Spinal cord (tissue), 10 donors: ENCODE data around the gene SPHK2. TPM values are rescaled to one million over a fixed set of nuclear protein-coding genes. Genes with fewer than 3 reads are reported as not detected.
"Not testable (repeated sequence)": the region's sequence is repeated elsewhere in the genome, so short reads cannot be mapped to it uniquely, and the experiment has no call there.

Source experiments
- DNase-seq, 6 donors: peaks; one replicate each; pipeline versions ENCODE4 v3.0.0 to v3.0.0-alpha.2; 2013 to 2015; ENCODE audit warnings: low spot score in 6 of 6, low read depth in 4 of 6
- H3K27ac ChIP-seq: one replicate; pipeline ENCODE4 v1.5.1; 2013; ENCODE audit warnings: low read depth, low read length, control low read depth
- H3K27me3 ChIP-seq: one replicate; pipeline ENCODE4 v1.6.1; 2013; ENCODE audit warnings: low read length; ENCODE audit not compliant: control insufficient read depth, insufficient read depth
- H3K36me3 ChIP-seq: one replicate; pipeline ENCODE4 v1.6.1; 2013; ENCODE audit warnings: low read length; ENCODE audit not compliant: control insufficient read depth, insufficient read depth
- H3K4me1 ChIP-seq: one replicate; pipeline ENCODE4 v1.6.1; 2013; ENCODE audit warnings: low read length; ENCODE audit not compliant: control insufficient read depth, insufficient read depth
- H3K4me3 ChIP-seq: one replicate; pipeline ENCODE4 v1.5.1; 2013; ENCODE audit warnings: low read depth, low read length, control low read depth
- H3K9me3 ChIP-seq: one replicate; pipeline ENCODE4 v1.6.1; 2013; ENCODE audit warnings: low read length; ENCODE audit not compliant: control insufficient read depth, insufficient read depth
- WGBS: methylation state at CpG from one replicate; pipeline ENCODE4 v1.1.5; 2013; ENCODE audit warnings: missing lambda C conversion rate; ENCODE audit not compliant: insufficient coverage; 5-methylcytosine and 5-hydroxymethylcytosine counted together
- polyA plus RNA-seq, 2 donors: library from polyadenylated mRNA; unstranded; fragments of 120-200 nt; gene quantifications; one replicate each; pipeline ENCODE4 v1.2.1, GENCODE V29; 2013; ENCODE audit not compliant: insufficient read length in 2 of 2
- total RNA-seq, 2 donors: library from RNA; depleted of rRNA in 1 of 2; stranded (reverse); fragments of 120-200 nt in 1 of 2; fragments of >200 nt in 1 of 2; gene quantifications; one replicate each; pipeline versions ENCODE4 v1.2.3 to v1.2.4, GENCODE V29; 2013 to 2014
- donor health status: healthy.

The SPHK2 gene
- total and polyA plus RNA-seq, 4 donors, result 10.2 to 39.3 (median 24.1) TPM

- peak in 2 of 6 donors; percentile 11 to 61 for DNase-seq
- Histone ChIP-seq H3K4me1 (peaks cover 14% of the 10 kb centered on the region), H3K4me3 (no peak overlapping the region), H3K27ac (peak overlapping the region; percentile 69), H3K9me3 (no peaks in the 10 kb centered on the region), H3K36me3 (no peaks in the 10 kb centered on the region), H3K27me3 (no peaks in the 10 kb centered on the region)
- 45% methylated on average over 12 of the region's 16 CpGs for WGBS
Measured at GRCh38 chr19:48656840-48657474, 37.7 kb downstream of the SPHK2 start.

- DNase-seq, H3K27me3 ChIP-seq, H3K9me3 ChIP-seq, H3K36me3 ChIP-seq, H3K4me3 ChIP-seq: not testable (repeated sequence)
- Histone ChIP-seq H3K4me1 (peaks cover 14% of the 10 kb centered on the region), H3K27ac (peak overlapping the region; percentile 69)
- no CpG with 5 or more reads among the region's 5 CpGs for WGBS
Measured at GRCh38 chr19:48657828-48658227, 38.5 kb downstream of the SPHK2 start.

GRCh38 chr19:48658483-48658882 lies 39.2 kb downstream of the SPHK2 start:
- Histone ChIP-seq H3K36me3 (no peaks in the 10 kb centered on the region), H3K4me3 (no peak overlapping the region), H3K4me1 (peaks cover 14% of the 10 kb centered on the region), H3K9me3 (no peaks in the 10 kb centered on the region), H3K27ac (no peak overlapping the region), H3K27me3 (no peaks in the 10 kb centered on the region)
- DNase-seq, result no peak
- 100% methylated on average over 2 of the region's 6 CpGs for WGBS

GRCh38 chr19:48659768-48660167 lies 40.5 kb downstream of the SPHK2 start:
- H3K4me3 ChIP-seq, result no peak overlapping the region
- H3K27ac ChIP-seq, result no peak overlapping the region
- no peak for DNase-seq
- no peaks in the 10 kb centered on the region for H3K36me3 ChIP-seq
- H3K27me3 ChIP-seq, result no peaks in the 10 kb centered on the region
- H3K4me1 ChIP-seq, result peaks cover 8% of the 10 kb centered on the region
- H3K9me3 ChIP-seq, result no peaks in the 10 kb centered on the region
- WGBS, result 82% methylated on average over 5 of the region's 5 CpGs

DNA sequence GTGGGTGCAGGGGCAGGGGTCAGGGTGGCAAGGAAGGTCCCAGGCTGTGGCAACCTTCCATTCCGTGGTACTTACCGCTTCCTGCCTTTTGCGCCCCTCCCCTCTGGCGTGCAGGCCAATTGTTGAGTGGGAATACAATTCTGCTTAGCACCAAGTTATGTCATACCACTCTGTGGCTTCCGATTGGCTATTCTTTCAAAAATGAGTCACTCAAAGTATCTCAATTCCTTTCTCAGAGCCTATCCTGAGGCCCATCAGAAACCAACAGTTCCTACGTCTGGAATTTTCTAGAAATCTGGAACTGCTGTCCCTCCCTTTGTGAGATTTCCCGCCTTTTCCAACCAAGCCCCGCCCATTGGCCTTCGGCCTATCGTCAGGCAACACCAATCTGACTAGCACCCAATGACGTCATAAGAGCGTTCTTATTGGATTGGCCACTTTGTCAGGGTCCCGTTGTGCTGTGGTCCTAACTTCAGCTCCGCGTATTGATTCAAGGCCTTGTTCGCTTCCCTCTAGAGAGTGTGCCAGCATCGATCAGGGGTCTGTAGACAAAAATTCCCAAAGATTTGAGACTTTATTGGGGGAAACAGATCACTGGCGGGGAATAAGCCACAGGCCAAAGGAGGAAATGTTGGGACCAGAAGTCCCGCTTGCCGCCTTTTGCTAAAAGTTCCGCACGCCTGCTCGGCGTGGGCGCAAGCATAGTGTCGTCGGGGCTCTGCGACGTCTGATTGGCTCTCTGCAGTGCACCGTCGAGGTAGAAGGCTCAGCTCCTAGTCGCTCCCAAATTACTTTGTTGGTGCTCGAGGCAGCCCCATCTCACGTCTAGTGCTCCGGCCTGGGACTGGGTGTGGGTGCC lies 41.8 kb downstream of the SPHK2 start:
- 88% methylated on average over 33 of the region's 35 CpGs for WGBS
- H3K4me3 ChIP-seq, result no peak overlapping the region
- no peaks in the 10 kb centered on the region for H3K36me3 ChIP-seq
- DNase-seq, result peak in 3 of 6 donors; percentile 17 to 87 (median 70)
- H3K27ac ChIP-seq, result no peak overlapping the region
- no peaks in the 10 kb centered on the region for H3K9me3 ChIP-seq
- peaks cover 6% of the 10 kb centered on the region for H3K4me1 ChIP-seq
- no peaks in the 10 kb centered on the region for H3K27me3 ChIP-seq

- Histone ChIP-seq H3K36me3 (no peaks in the 10 kb centered on the region), H3K4me1 (peaks cover 6% of the 10 kb centered on the region), H3K9me3 (no peaks in the 10 kb centered on the region), H3K27me3 (no peaks in the 10 kb centered on the region), H3K4me3 (no peak overlapping the region), H3K27ac (no peak overlapping the region)
- WGBS, result 88% methylated on average over 49 of the region's 50 CpGs
- no peak for DNase-seq
Measured at GRCh38 chr19:48661711-48662090, 42.4 kb downstream of the SPHK2 start.

GRCh38 chr19:48663667-48664066 lies 44.4 kb downstream of the SPHK2 start:
- Histone ChIP-seq H3K27me3 (no peaks in the 10 kb centered on the region), H3K9me3 (no peaks in the 10 kb centered on the region), H3K27ac (no peak overlapping the region), H3K36me3 (no peaks in the 10 kb centered on the region), H3K4me3 (no peak overlapping the region), H3K4me1 (peaks cover 6% of the 10 kb centered on the region)
- no peak for DNase-seq
- WGBS, result 96% methylated on average over 4 of the region's 4 CpGs

- no peaks in the 10 kb centered on the region for H3K9me3 ChIP-seq
- H3K27ac ChIP-seq, result no peak overlapping the region
- H3K36me3 ChIP-seq, result no peaks in the 10 kb centered on the region
- H3K27me3 ChIP-seq, result no peaks in the 10 kb centered on the region
- no peak overlapping the region for H3K4me3 ChIP-seq
- WGBS, result 76% methylated on average over 13 of the region's 14 CpGs
- peaks cover 6% of the 10 kb centered on the region for H3K4me1 ChIP-seq
- DNase-seq, result no peak
Measured at GRCh38 chr19:48664476-48664875, 45.2 kb downstream of the SPHK2 start.

DNA sequence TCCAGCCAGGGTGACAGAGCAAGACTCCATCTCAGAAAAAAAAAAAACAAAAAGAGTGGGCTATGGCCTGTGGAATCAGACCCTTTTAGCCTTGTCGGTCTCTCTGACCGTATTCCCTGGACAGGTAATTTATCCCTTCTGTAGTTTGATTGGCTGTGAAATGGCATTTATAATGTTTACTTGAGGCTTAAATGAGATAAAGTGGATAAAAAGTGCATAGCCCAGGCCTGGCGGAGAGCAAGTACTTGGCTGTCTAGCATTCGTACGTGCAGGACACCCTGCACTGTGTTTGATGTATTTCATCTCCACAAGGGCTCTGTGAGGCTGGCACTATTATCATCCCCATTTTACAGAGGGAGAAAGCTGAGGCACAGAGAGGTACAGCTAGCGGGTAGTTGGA lies 46.5 kb downstream of the SPHK2 start:
- no peak overlapping the region for H3K4me3 ChIP-seq
- H3K36me3 ChIP-seq, result no peaks in the 10 kb centered on the region
- no peaks in the 10 kb centered on the region for H3K27me3 ChIP-seq
- no peak for DNase-seq
- H3K27ac ChIP-seq, result no peak overlapping the region
- no peaks in the 10 kb centered on the region for H3K9me3 ChIP-seq
- H3K4me1 ChIP-seq, result peaks cover 5% of the 10 kb centered on the region
- WGBS, result 86% methylated on average over 2 of the region's 6 CpGs

DNA sequence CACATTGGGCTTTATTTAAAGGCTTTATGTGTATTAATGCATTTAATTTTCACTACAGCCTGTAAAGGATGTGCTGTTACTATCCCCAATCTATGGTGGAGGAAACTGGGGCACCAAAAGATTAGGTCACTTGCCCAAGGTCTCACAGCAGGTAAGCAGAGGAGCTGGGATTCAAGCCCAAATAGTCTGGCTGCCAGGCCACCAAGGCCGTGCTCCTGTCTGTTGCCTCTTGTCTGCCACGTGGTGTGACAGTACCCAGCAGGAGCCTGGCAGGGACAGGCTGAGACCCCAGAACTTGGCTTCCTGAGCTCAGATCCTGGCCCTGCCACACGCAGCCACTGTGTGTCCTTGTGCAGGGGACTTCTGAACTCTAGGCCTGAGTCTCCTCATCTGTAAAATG lies 49.0 kb downstream of the SPHK2 start:
- peaks cover 19% of the 10 kb centered on the region for H3K4me1 ChIP-seq
- no peaks in the 10 kb centered on the region for H3K9me3 ChIP-seq
- H3K36me3 ChIP-seq, result no peaks in the 10 kb centered on the region
- DNase-seq, result no peak
- no peak overlapping the region for H3K4me3 ChIP-seq
- WGBS, result 73% methylated on average over 3 of the region's 3 CpGs
- H3K27me3 ChIP-seq, result no peaks in the 10 kb centered on the region
- no peak overlapping the region for H3K27ac ChIP-seq
